ENCODE data around the gene MACROD2. TPM values are rescaled to one million over a fixed set of nuclear protein-coding genes. Genes with fewer than 3 reads are reported as not detected.

Gene MACROD2
- total and polyA plus RNA-seq, 2 of the 4 experiments (the other 2 are of a cell fraction) = not detected

DNA sequence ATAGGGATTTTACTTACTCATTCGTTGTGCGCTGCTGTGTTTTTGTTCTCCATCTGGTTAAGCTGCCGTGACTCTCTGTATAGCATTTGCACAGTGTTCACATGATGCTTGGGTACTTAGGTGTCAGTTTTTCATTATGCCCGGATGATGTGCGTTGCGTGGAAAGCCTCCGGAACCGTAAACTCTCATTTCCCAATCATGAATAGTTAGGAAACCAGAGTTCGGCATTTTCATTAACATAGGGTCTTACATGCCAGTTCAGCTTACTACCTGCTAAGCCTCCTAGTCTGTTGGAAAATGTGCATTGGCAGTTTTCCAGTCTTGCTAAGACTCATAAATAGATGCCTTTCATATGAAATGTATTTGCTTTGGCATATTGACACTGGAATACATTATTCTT lies 825.5 kb downstream of the MACROD2 start:
- ATAC-seq (ENCODE audit: low read depth) = no peak
- Histone ChIP-seq H3K56ac (ENCODE audit: extremely low read depth, insufficient read depth, low read length) (no peak overlapping the region), H2AFZ (replicated peaks; ENCODE audit: low read length, poor library complexity) (no peak overlapping the region), H3K4me1 (ENCODE audit: control insufficient read depth, insufficient read depth, low read length) (no peaks in the 10 kb centered on the region), H3K9me3 (ENCODE audit: control insufficient read depth, insufficient read depth, low read length) (peaks cover 6% of the 10 kb centered on the region; the same call in 1 of the 2 replicates), H3K23ac (ENCODE audit: low read depth, low read length) (no peak overlapping the region), H3K9ac (ENCODE audit: low read depth, low read length) (no peak overlapping the region), H2BK20ac (ENCODE audit: low read depth, low read length) (no peak overlapping the region), H4K20me1 (ENCODE audit: insufficient read depth, low read length) (no peaks in the 10 kb centered on the region), H4K8ac (ENCODE audit: low read depth in 2 of 2, low read length in 2 of 2) (no peak overlapping the region), H2BK120ac (ENCODE audit: low read depth, low read length) (no peak overlapping the region), H3K4me3 (ENCODE audit: insufficient read depth, low read depth, low read length) (no peak overlapping the region), H4K5ac (ENCODE audit: low read depth, low read length) (no peak overlapping the region), H3K27me3 (ENCODE audit: control insufficient read depth, insufficient read depth, low read length) (no peaks in the 10 kb centered on the region), H3K4me2 (ENCODE audit: low read depth, low read length) (no peak overlapping the region), H3K36me3 (ENCODE audit: control insufficient read depth, insufficient read depth, low read length) (no peaks in the 10 kb centered on the region), H2BK15ac (ENCODE audit: low read depth, low read length) (no peak overlapping the region), H3K4ac (ENCODE audit: low read depth, low read length) (no peak overlapping the region), H4K91ac (ENCODE audit: insufficient read depth, low read depth, low read length) (no peak overlapping the region), H3K27ac (ENCODE audit: insufficient read depth, low read length) (no peak overlapping the region), H3K14ac (replicated peaks; ENCODE audit: low read depth, low read length) (no peak overlapping the region), H2BK5ac (ENCODE audit: low read depth, low read length, poor library complexity, severe bottlenecking) (no peak overlapping the region), H3K9me1 (ENCODE audit: insufficient read depth, low read length) (no peaks in the 10 kb centered on the region), H3K18ac (ENCODE audit: low read depth, low read length) (no peak overlapping the region), H2AK9ac (replicated peaks; ENCODE audit: low read depth, low read length, poor library complexity) (no peak overlapping the region), H2AK5ac (ENCODE audit: low read depth, low read length) (no peak overlapping the region), H3K79me1 (ENCODE audit: low read depth in 1 of 2, low read length in 2 of 2) (no peaks in the 10 kb centered on the region)
- ChIA-PET CTCF (interaction anchor here (0.6 kb wide), 2 partner anchors 108 to 1941 kb away, joined by 5 to 9 read pairs; no protein-coding TSS in a partner anchor), POLR2A (ENCODE audit: unreplicated experiment) (no interaction called here)
- no peak for DNase-seq
- in situ Hi-C loops (cut with MboI; ENCODE audit: low sequenced_read_pairs) = no loop called here
- no TSS peak for BruUV-seq (replicated peaks)
- TF ChIP-seq RFX5 (IDR thresholded peaks at IDR 0.05; ENCODE audit: low read depth, low read length) = no peak
- no peak for TF ChIP-seq MXI1 (IDR thresholded peaks at IDR 0.05; ENCODE audit: borderline replicate concordance, low read depth, low read length)
- TF ChIP-seq POLR2A (IDR thresholded peaks at IDR 0.05; ENCODE audit: low read depth, low read length) = no peak
- no peak for TF ChIP-seq CHD1 (IDR thresholded peaks at IDR 0.05; ENCODE audit: low read depth, low read length)
- TF ChIP-seq, protein P1, sequence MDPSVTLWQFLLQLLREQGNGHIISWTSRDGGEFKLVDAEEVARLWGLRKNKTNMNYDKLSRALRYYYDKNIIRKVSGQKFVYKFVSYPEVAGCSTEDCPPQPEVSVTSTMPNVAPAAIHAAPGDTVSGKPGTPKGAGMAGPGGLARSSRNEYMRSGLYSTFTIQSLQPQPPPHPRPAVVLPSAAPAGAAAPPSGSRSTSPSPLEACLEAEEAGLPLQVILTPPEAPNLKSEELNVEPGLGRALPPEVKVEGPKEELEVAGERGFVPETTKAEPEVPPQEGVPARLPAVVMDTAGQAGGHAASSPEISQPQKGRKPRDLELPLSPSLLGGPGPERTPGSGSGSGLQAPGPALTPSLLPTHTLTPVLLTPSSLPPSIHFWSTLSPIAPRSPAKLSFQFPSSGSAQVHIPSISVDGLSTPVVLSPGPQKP (IDR thresholded peaks at IDR 0.05; ENCODE audit: borderline replicate concordance, low read depth, low read length) = no peak
- TF ChIP-seq MAZ (IDR thresholded peaks at IDR 0.05; ENCODE audit: borderline replicate concordance, low read depth, low read length) = no peak
- TF ChIP-seq RCOR1 (IDR thresholded peaks at IDR 0.05; ENCODE audit: insufficient replicate concordance, low read length) = no peak
- no peak for TF ChIP-seq FOS (IDR thresholded peaks at IDR 0.05; ENCODE audit: low read depth, low read length)
- dilution Hi-C loops (cut with HindIII; ENCODE audit: low sequenced_read_pairs, unreplicated experiment) = no loop called here
- intact Hi-C loops (cut with micrococcal nuclease) = no loop called here
- no CpG with 5 or more reads among the region's 9 CpGs for WGBS, 2 experiments (ENCODE audit: extremely low coverage in 2 of 2, insufficient read length in 1 of 2)

Measured in IMR-90 (cell line).